ENCODE results near the gene TGFBR3.

The TGFBR3 gene

GRCh38 chr1:91732291-91733107 is 153.5 kb downstream of the TGFBR3 start:
- H3K4me3 ChIP-seq (IDR thresholded peaks at IDR 0.05; ENCODE audit: insufficient read depth, low read depth, low read length) = no peak overlapping the region
- H3K9ac ChIP-seq = no peak overlapping the region

GRCh38 chr1:91731815-91732214 is 154.1 kb downstream of the TGFBR3 start:
- H3K4me3 ChIP-seq (IDR thresholded peaks at IDR 0.05; ENCODE audit: insufficient read depth, low read depth, low read length) = no peak overlapping the region
- H3K4me2 ChIP-seq = peak overlapping the region; percentile 92
- no peaks in the 10 kb centered on the region for H3K36me3 ChIP-seq (ENCODE audit: insufficient read depth)
- TF ChIP-seq CTCF (conservative IDR thresholded peaks at IDR 0.05; ENCODE audit: low read depth, low read length) = no peak
- peaks cover 37% of the 10 kb centered on the region for H3K4me1 ChIP-seq (ENCODE audit: low read depth, poor library complexity, severe bottlenecking)
- no peaks in the 10 kb centered on the region for H3K79me2 ChIP-seq (ENCODE audit: insufficient read depth, low read depth)
- H2AFZ ChIP-seq (ENCODE audit: low read depth) = peak overlapping the region; percentile 9; the same call in 1 of the 2 replicates
- peak overlapping the region; percentile 76 for H3K27ac ChIP-seq
- no peaks in the 10 kb centered on the region for H3K27me3 ChIP-seq (ENCODE audit: insufficient read depth, low read depth)
- no peaks in the 10 kb centered on the region for H4K20me1 ChIP-seq (ENCODE audit: insufficient read depth)
- peak overlapping the region; percentile 51; the same call in 1 of the 2 replicates for H3K9ac ChIP-seq

More at GRCh38 chr1:91732291-91733107, 153.5 kb downstream of the TGFBR3 start:
- Histone ChIP-seq H3K27me3 (ENCODE audit: insufficient read depth, low read depth) (no peaks in the 10 kb centered on the region), H2AFZ (ENCODE audit: low read depth) (peak overlapping the region; percentile 9; the same call in 1 of the 2 replicates), H3K36me3 (ENCODE audit: insufficient read depth) (no peaks in the 10 kb centered on the region), H3K4me1 (ENCODE audit: low read depth, poor library complexity, severe bottlenecking) (peaks cover 37% of the 10 kb centered on the region), H3K79me2 (ENCODE audit: insufficient read depth, low read depth) (no peaks in the 10 kb centered on the region), H3K4me2 (peak overlapping the region; percentile 92), H4K20me1 (ENCODE audit: insufficient read depth) (no peaks in the 10 kb centered on the region), H3K27ac (peak overlapping the region; percentile 76)
- no peak for TF ChIP-seq CTCF (conservative IDR thresholded peaks at IDR 0.05; ENCODE audit: low read depth, low read length)

GRCh38 chr1:91730801-91731732 is 154.9 kb downstream of the TGFBR3 start:
- Histone ChIP-seq H3K4me1 (ENCODE audit: low read depth, poor library complexity, severe bottlenecking) (peaks cover 37% of the 10 kb centered on the region), H2AFZ (ENCODE audit: low read depth) (peak overlapping the region; percentile 61), H3K27ac (peak overlapping the region; percentile 76), H3K4me3 (IDR thresholded peaks at IDR 0.05; ENCODE audit: insufficient read depth, low read depth, low read length) (peak overlapping the region; percentile 43), H3K36me3 (ENCODE audit: insufficient read depth) (no peaks in the 10 kb centered on the region), H3K79me2 (ENCODE audit: insufficient read depth, low read depth) (no peaks in the 10 kb centered on the region), H4K20me1 (ENCODE audit: insufficient read depth) (no peaks in the 10 kb centered on the region), H3K4me2 (peak overlapping the region; percentile 92), H3K9ac (peak overlapping the region; percentile 51; the same call in 1 of the 2 replicates), H3K27me3 (ENCODE audit: insufficient read depth, low read depth) (no peaks in the 10 kb centered on the region)
- TF ChIP-seq CTCF (conservative IDR thresholded peaks at IDR 0.05; ENCODE audit: low read depth, low read length) = no peak

GRCh38 chr1:91729621-91730358 is 156.2 kb downstream of the TGFBR3 start:
- no peak overlapping the region for H3K4me3 ChIP-seq (IDR thresholded peaks at IDR 0.05; ENCODE audit: insufficient read depth, low read depth, low read length)
- H3K36me3 ChIP-seq (ENCODE audit: insufficient read depth) = no peaks in the 10 kb centered on the region
- no peak overlapping the region for H3K27ac ChIP-seq
- H3K4me1 ChIP-seq (ENCODE audit: low read depth, poor library complexity, severe bottlenecking) = peaks cover 37% of the 10 kb centered on the region
- H3K79me2 ChIP-seq (ENCODE audit: insufficient read depth, low read depth) = no peaks in the 10 kb centered on the region
- no peak overlapping the region for H2AFZ ChIP-seq (ENCODE audit: low read depth)
- no peak overlapping the region for H3K9ac ChIP-seq
- no peak for TF ChIP-seq CTCF (conservative IDR thresholded peaks at IDR 0.05; ENCODE audit: low read depth, low read length)
- H3K27me3 ChIP-seq (ENCODE audit: insufficient read depth, low read depth) = no peaks in the 10 kb centered on the region
- no peaks in the 10 kb centered on the region for H4K20me1 ChIP-seq (ENCODE audit: insufficient read depth)
- H3K4me2 ChIP-seq = peak overlapping the region; percentile 92; the same call in 1 of the 2 replicates
